HepG2 (cell line): ENCODE data around the gene DOLK. TPM values are rescaled to one million over a fixed set of nuclear protein-coding genes. Genes with fewer than 3 reads are reported as not detected.
A peak's percentile ranks its signal among the peaks of the same experiment; 100 is the strongest.

ENCODE experiments used
- ATF6 ChIP-seq: sonication (generic); formaldehyde crosslinking; conservative IDR thresholded peaks from 2 replicates; pipeline ENCODE4 v1.4.0; 2020; ENCODE audit warnings: missing genetic modification reagents
- CCDC6 ChIP-seq: sonication (generic); formaldehyde crosslinking; IDR thresholded peaks from 2 replicates; pipeline ENCODE4 v1.8.1; 2022; ENCODE audit warnings: mild to moderate bottlenecking, missing genetic modification reagents, moderate library complexity
- CHD2 ChIP-seq: IDR thresholded peaks from 2 replicates; pipeline ENCODE4 v1.6.1; 2011; ENCODE audit warnings: low read depth, low read length, improper control_type of control experiment
- DDIT3 ChIP-seq: sonication (generic); formaldehyde crosslinking; IDR thresholded peaks from 2 replicates; pipeline ENCODE4 v1.4.0; 2020; ENCODE audit warnings: mild to moderate bottlenecking, missing genetic modification reagents
- FOXK2 ChIP-seq: fragments of 450-650 bp; IDR thresholded peaks from 2 replicates; pipeline ENCODE4 v1.6.1; 2016
- HES4 ChIP-seq: sonication (generic); formaldehyde crosslinking; IDR thresholded peaks from 2 replicates; pipeline ENCODE4 v1.9.0; 2021; ENCODE audit warnings: mild to moderate bottlenecking, missing genetic modification reagents, borderline replicate concordance
- HNRNPK ChIP-seq: fragments of 200-400 bp; formaldehyde crosslinking; IDR thresholded peaks from 2 replicates; pipeline ENCODE4 v1.6.1; 2018; ENCODE audit warnings: low read length, low read depth, moderate library complexity, mild to moderate bottlenecking; ENCODE audit not compliant: poor library complexity, severe bottlenecking
- NFATC3 ChIP-seq: sonication (generic); formaldehyde crosslinking; IDR thresholded peaks from 2 replicates; pipeline ENCODE4 v1.5.1; 2020; ENCODE audit warnings: mild to moderate bottlenecking, missing genetic modification reagents
- RAD51 ChIP-seq: fragments of 450-650 bp; IDR thresholded peaks from 2 replicates; pipeline ENCODE4 v1.6.1; 2016; ENCODE audit warnings: borderline replicate concordance
- SETDB1 ChIP-seq: sonication (generic); formaldehyde crosslinking; IDR thresholded peaks from 2 replicates; pipeline ENCODE4 v1.5.1; 2020; ENCODE audit warnings: missing genetic modification reagents, mild to moderate bottlenecking, borderline replicate concordance
- ZNF280B ChIP-seq: sonication (generic); formaldehyde crosslinking; IDR thresholded peaks from 2 replicates; pipeline ENCODE4 v1.5.0; 2020; ENCODE audit warnings: missing genetic modification reagents, mild to moderate bottlenecking, borderline replicate concordance
- ZNF382 ChIP-seq: sonication (generic); formaldehyde crosslinking; IDR thresholded peaks from 2 replicates; pipeline ENCODE4 v1.5.0; 2020; ENCODE audit warnings: missing genetic modification reagents, mild to moderate bottlenecking, borderline replicate concordance
- ZNF512B ChIP-seq: sonication (generic); formaldehyde crosslinking; IDR thresholded peaks from 2 replicates; pipeline ENCODE4 v1.5.1; 2020; ENCODE audit warnings: missing genetic modification reagents, mild to moderate bottlenecking, borderline replicate concordance
- ZNF609 ChIP-seq: sonication (generic); formaldehyde crosslinking; IDR thresholded peaks from 2 replicates; pipeline ENCODE4 v1.4.0; 2020; ENCODE audit warnings: mild to moderate bottlenecking, missing genetic modification reagents, borderline replicate concordance
- ZNF703 ChIP-seq: sonication (generic); formaldehyde crosslinking; IDR thresholded peaks from 2 replicates; pipeline ENCODE4 v1.5.1; 2020; ENCODE audit warnings: missing genetic modification reagents, mild to moderate bottlenecking, moderate library complexity, borderline replicate concordance
- ZNF724P ChIP-seq: sonication (generic); formaldehyde crosslinking; IDR thresholded peaks from 2 replicates; pipeline ENCODE4 v1.8.0; 2022; ENCODE audit warnings: missing genetic modification reagents, borderline replicate concordance
- polyA plus RNA-seq, 8 experiments: library from polyadenylated mRNA; depleted of rRNA in 3 of 8; stranded (reverse) in 7 of 8; unstranded in 1 of 8; fragments of >200 nt; fragmentation: Illumina TruSeq in 4 of 8; extraction: Trizol in 4 of 8; gene quantifications; 2 replicates each; pipeline versions ENCODE4 v1.2.1 to v1.2.3, GENCODE V29; 2011 to 2016; ENCODE audit warnings: low read depth in 4 of 8, missing spikeins in 1 of 8, mixed read lengths in 1 of 8; ENCODE audit not compliant: insufficient read depth in 1 of 8
- total RNA-seq, 5 experiments: library from RNA; depleted of rRNA; stranded (reverse); fragments of >200 nt; fragmentation: Illumina TruSeq; extraction: Trizol; gene quantifications; 2 replicates each; pipeline ENCODE4 v1.2.3, GENCODE V29; 2016; ENCODE audit warnings: low read depth in 1 of 5

Gene DOLK
- total and polyA plus RNA-seq, 2 of the 13 experiments (the other 11 are each of a cell fraction or from before 2014, with no cell fraction given), result 15.4 to 18.7 TPM

- TF ChIP-seq NFATC3 (CRISPR knock-in tag) (no peak), RAD51 (no peak), DDIT3 (CRISPR knock-in tag) (no peak), HES4 (CRISPR knock-in tag) (peak; percentile 24; the same call in 1 of the 2 replicates), ZNF382 (CRISPR knock-in tag) (no peak), HNRNPK (no peak), FOXK2 (no peak), ZNF512B (CRISPR knock-in tag) (no peak), ATF6 (CRISPR knock-in tag) (no peak), ZNF703 (CRISPR knock-in tag) (no peak), ZNF724P (CRISPR knock-in tag) (no peak), CCDC6 (CRISPR knock-in tag) (no peak), CHD2 (no peak), ZNF280B (CRISPR knock-in tag) (0 out of 2 replicates have a peak, but pooled peaks have one; percentile 58), ZNF609 (peak; percentile 42; the same call in 1 of the 2 replicates), SETDB1 (CRISPR knock-in tag) (no peak)
These were observed 30.1 kb downstream of the DOLK start (continued) for GRCh38 chr9:128917151-128917849.
